Peyer's patch (tissue), 4 donors: ENCODE results near the gene GHRH. TPM values are rescaled to one million over a fixed set of nuclear protein-coding genes. Genes with fewer than 3 reads are reported as not detected.
A peak's percentile ranks its signal among the peaks of the same experiment; 100 is the strongest.

Experiments
- DNase-seq, 3 donors: peaks; one replicate each; pipeline ENCODE4 v3.0.0-alpha.2; 2017 to 2019
- H3K27ac ChIP-seq, 4 donors: fragments of 200-600 bp; sonication (generic); one replicate each; pipeline ENCODE4 v1.5.1; 2016 to 2019
- H3K27me3 ChIP-seq, 2 donors: fragments of 200-600 bp; sonication (generic); one replicate each; pipeline ENCODE4 v1.5.1; 2019
- H3K36me3 ChIP-seq, 3 donors: fragments of 200-600 bp; sonication (generic); one replicate each; pipeline ENCODE4 v1.5.1; 2016 to 2019
- H3K4me1 ChIP-seq, 4 donors: fragments of 200-600 bp; sonication (generic); one replicate each; pipeline ENCODE4 v1.5.1; 2016 to 2019
- H3K4me3 ChIP-seq, 4 donors: fragments of 200-600 bp; sonication (generic); 1 replicate in 3 of 4; 2 replicates in 1 of 4; pipeline ENCODE4 v1.5.1; 2016 to 2019; ENCODE audit warnings: mild to moderate bottlenecking in 1 of 4
- H3K9me3 ChIP-seq, 4 donors: fragments of 200-600 bp; sonication (generic); one replicate each; pipeline ENCODE4 v1.5.1; 2016 to 2019; ENCODE audit warnings: mild to moderate bottlenecking in 1 of 4
- POLR2A ChIP-seq, 2 donors: fragments of 450-650 bp; IDR thresholded peaks; one replicate each; pipeline ENCODE4 v1.5.1; 2017; ENCODE audit warnings: antibody characterized with exemption in 2 of 2, mild to moderate bottlenecking in 2 of 2, moderate library complexity in 2 of 2
- total RNA-seq, 4 donors: library from RNA; depleted of rRNA; stranded (reverse); fragments of >200 nt; gene quantifications; one replicate each; pipeline ENCODE4 v1.1.0, GENCODE V29; 2016
- TF ChIP-seq, protein P1 (sequence below), 6 experiments: fragments of 450-650 bp in 4 of 6; fragments of 200-600 bp in 2 of 6; sonication (generic) in 1 of 6; IDR thresholded peaks; one replicate each; pipeline ENCODE4 v1.5.1; 2017 to 2019; ENCODE audit warnings: antibody characterized with exemption in 6 of 6, mild to moderate bottlenecking in 3 of 6, moderate library complexity in 1 of 6

The GHRH gene, protein sequence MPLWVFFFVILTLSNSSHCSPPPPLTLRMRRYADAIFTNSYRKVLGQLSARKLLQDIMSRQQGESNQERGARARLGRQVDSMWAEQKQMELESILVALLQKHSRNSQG
- total RNA-seq = not detected

DNA sequence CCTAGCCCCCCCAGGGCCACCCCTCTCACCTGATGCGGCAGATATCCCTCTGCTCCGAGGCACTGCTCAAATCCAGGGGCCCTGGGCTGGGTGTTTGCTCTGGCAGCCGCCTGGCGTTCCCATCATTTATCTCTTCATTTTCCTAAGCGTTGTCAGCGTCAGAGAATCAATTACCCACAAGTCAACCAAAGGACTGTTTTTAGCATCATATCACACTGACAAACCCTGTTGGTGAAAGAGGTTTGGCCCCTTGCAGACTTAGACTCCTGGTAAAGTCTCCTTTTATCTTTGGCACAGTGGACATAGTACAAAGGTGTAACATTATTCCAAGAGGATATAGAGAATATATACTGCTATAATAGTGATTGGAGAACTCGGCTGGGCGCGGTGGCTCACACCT is at the start of gene GHRH:
GHRH (minus strand) TSS at position 101 of the 400 bp plus-strand sequence. CDS start 4,925 bp downstream, outside the sequence.
- Histone ChIP-seq H3K9me3 (no peaks in the 10 kb centered on the region), H3K36me3 (no peaks in the 10 kb centered on the region), H3K27ac (no peak within 1 kb of the TSS), H3K4me3 (no peak within 1 kb of the TSS), H3K27me3 (no peaks in the 10 kb centered on the region), H3K4me1 (no peaks in the 10 kb centered on the region)
- no peak for DNase-seq
- TF ChIP-seq, protein P1, sequence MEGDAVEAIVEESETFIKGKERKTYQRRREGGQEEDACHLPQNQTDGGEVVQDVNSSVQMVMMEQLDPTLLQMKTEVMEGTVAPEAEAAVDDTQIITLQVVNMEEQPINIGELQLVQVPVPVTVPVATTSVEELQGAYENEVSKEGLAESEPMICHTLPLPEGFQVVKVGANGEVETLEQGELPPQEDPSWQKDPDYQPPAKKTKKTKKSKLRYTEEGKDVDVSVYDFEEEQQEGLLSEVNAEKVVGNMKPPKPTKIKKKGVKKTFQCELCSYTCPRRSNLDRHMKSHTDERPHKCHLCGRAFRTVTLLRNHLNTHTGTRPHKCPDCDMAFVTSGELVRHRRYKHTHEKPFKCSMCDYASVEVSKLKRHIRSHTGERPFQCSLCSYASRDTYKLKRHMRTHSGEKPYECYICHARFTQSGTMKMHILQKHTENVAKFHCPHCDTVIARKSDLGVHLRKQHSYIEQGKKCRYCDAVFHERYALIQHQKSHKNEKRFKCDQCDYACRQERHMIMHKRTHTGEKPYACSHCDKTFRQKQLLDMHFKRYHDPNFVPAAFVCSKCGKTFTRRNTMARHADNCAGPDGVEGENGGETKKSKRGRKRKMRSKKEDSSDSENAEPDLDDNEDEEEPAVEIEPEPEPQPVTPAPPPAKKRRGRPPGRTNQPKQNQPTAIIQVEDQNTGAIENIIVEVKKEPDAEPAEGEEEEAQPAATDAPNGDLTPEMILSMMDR (IDR thresholded peaks at IDR 0.05) = no peak
- no peak for TF ChIP-seq POLR2A (IDR thresholded peaks at IDR 0.05)

DNA sequence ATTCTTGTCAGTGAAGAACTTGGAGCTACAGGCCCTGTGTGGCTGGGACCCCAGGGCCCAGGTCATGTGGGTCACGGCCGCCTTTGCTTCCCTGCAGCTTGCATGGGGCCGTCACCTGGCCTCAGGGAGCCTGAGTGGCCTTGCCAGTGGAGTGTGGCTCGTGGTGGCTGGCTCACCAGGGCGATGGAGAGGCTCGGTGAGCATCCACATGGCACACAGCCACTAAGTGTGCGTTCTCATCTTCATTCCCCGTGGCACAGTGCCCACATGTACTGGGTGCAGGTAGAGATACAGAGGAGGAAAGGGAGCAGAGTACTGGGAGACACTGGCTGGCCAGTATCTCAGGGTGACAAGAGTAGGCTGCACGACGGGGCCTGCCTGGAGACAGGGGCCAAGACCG is 49.3 kb upstream of the GHRH start:
- peak in 1 of 3 donors; percentile 45 for DNase-seq
- Histone ChIP-seq H3K9me3 (no peaks in the 10 kb centered on the region), H3K4me1 (peaks cover 4 to 51% (median 11%) of the 10 kb centered on the region in 4 donors), H3K36me3 (peaks cover 0 to 36% (median 0%) of the 10 kb centered on the region in 3 donors), H3K27ac (no peak overlapping the region), H3K27me3 (no peaks in the 10 kb centered on the region), H3K4me3 (no peak overlapping the region)
- TF ChIP-seq, protein P1 (IDR thresholded peaks at IDR 0.05) = no peak
- TF ChIP-seq POLR2A (IDR thresholded peaks at IDR 0.05) = no peak

DNA sequence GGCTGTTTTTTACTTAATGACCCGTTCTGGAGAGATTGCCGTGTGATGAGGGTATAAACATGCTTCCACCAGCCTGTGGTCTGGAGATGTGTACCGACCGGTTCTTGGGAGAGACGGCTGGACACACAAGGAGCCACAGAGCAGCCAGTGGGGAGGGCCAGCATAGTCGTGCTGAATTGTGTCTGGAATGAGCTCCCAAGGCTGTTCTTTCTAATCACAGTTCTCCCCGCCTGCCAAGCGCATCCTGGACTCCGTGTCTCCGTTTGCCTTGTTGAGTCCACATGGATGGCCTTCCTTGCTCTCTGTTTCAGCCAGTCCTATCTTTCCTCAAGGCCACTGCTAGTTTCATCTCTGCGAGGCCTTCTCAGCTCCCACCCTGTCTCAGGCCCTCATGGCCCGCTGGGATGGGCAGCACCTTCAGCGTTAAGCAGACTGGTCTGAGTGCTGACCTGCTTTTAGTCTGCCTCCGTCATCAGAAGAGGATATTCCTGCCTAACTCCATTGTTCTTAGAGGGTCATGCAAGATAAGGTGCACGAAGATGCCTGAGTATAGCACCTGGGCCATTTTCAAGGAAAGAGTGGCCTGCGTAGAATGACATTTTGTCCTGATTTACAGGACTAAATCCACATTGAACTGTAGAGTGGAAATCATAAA is 48.4 kb upstream of the GHRH start:
- peaks cover 0 to 34% (median 0%) of the 10 kb centered on the region in 3 donors for H3K36me3 ChIP-seq

DNA sequence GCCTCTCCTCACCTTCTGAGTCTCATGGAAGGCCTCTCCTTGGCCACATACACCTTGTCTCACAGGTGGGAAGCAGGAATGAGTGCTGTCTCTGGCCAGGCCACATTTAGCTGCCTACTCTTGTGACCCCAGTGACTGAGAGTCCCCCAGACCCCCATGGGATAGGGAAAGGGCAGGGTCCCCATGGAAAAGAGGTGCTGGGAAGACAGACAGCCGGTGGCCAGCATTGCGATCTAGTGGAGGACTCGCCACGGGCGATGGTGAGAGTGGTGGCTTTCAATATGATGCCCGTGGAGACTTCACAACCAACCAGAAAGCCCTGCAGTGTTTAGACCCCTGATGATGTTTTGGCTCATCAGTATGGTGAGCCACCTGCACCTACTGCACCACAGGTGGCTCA is 47.7 kb upstream of the GHRH start:
- Histone ChIP-seq H3K4me3 (no peak overlapping the region), H3K4me1 (peaks cover 0 to 35% (median 2%) of the 10 kb centered on the region in 4 donors), H3K36me3 (peaks cover 0 to 37% (median 0%) of the 10 kb centered on the region in 3 donors), H3K27me3 (no peaks in the 10 kb centered on the region), H3K27ac (peak overlapping the region in 3 of 4 donors; percentile 2 to 78 (median 67)), H3K9me3 (no peaks in the 10 kb centered on the region)
- peak in 1 of 3 donors; percentile 34 for DNase-seq
- TF ChIP-seq POLR2A (IDR thresholded peaks at IDR 0.05) = no peak
- TF ChIP-seq, protein P1 (IDR thresholded peaks at IDR 0.05) = no peak

More for the DNA sequence above, 48.4 kb upstream of the GHRH start:
- Histone ChIP-seq H3K4me3 (no peak overlapping the region), H3K9me3 (no peaks in the 10 kb centered on the region), H3K27ac (peak overlapping the region in 2 of 4 donors; percentile 8 to 19), H3K4me1 (peaks cover 0 to 43% (median 5%) of the 10 kb centered on the region in 4 donors), H3K27me3 (no peaks in the 10 kb centered on the region)
- DNase-seq = peak in 1 of 3 donors; percentile 37
- no peak for TF ChIP-seq POLR2A (IDR thresholded peaks at IDR 0.05)
- TF ChIP-seq, protein P1 (IDR thresholded peaks at IDR 0.05) = no peak

DNA sequence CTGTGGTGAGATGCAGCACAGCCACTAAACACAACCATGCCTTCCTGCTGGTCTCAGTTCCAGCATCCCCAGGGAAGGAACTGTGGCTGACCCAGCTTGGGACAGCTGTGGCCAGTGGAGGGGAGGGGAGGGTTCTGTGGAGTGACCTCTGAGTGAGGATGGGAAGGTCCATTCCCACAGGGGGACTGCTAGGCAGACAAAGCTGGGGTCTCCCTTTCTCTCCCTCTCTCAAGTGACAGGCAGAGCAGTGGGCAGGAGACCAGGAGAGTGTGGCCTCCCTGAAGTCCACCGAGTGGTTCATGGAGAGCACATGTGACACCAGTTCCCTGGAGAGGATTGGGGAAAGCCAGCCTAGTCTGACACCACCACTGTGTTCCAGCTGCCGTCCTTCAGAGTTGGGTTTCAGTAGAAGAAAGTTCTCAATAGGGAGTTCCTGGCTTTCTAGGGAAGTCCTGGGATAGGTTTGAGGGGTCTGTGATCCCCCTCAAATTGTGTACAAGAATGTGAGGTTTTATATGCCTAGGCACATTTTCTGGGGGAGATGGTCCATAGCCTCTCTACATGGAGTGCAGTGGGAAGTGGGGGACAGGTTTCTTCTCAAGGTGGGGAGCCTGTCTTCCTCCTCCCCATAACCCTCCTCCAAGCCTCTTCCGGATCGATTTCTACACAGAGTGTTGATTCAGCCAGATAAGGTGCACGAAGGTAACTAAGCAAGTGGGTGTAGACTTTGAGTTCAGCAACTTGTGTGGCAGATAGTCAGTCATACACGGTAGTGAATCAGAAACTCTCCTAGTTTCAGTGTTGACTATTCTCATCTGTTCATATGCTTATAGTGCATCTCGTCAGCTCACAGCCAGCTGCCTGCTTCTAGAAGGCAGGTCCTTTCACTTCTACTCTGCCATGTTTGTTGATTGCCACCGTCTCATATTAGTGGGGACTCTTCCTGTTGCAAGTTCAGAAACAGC is 46.8 kb upstream of the GHRH start:
- peak overlapping the region in 3 of 4 donors; percentile 45 to 78 (median 67) for H3K27ac ChIP-seq
- H3K9me3 ChIP-seq = no peaks in the 10 kb centered on the region
- peaks cover 0 to 42% (median 0%) of the 10 kb centered on the region in 3 donors for H3K36me3 ChIP-seq
- peak in 1 of 3 donors; percentile 51 for DNase-seq
- H3K4me3 ChIP-seq = no peak overlapping the region
- no peaks in the 10 kb centered on the region for H3K27me3 ChIP-seq
- peaks cover 0 to 30% (median 2%) of the 10 kb centered on the region in 4 donors for H3K4me1 ChIP-seq
- peak in 1 of 2 donors; percentile 17 for TF ChIP-seq POLR2A (IDR thresholded peaks at IDR 0.05)
- TF ChIP-seq, protein P1 (IDR thresholded peaks at IDR 0.05) = no peak
